A673 (cell line): ENCODE data around the gene TIMP4. TPM values are rescaled to one million over a fixed set of nuclear protein-coding genes. Genes with fewer than 3 reads are reported as not detected.

Experiments used
- BruUV-seq: library from RNA; stranded (reverse); fragments of 400-500 nt; replicated peaks from 2 replicates; lab custom pipeline; 2021; lab: Mats Ljungman, UMichigan
- CTCF ChIA-PET: fragments of 300-600 bp; sonication (Branson Sonifier 250); formaldehyde crosslinking; loops from one replicate; lab custom pipeline; 2022; ENCODE audit warnings: antibody characterized with exemption; lab: Charles Lee
- POLR2A ChIA-PET: fragments of 300-600 bp; sonication (Branson Sonifier 250); formaldehyde crosslinking; loops from one replicate; lab custom pipeline; 2022; ENCODE audit warnings: antibody characterized with exemption; ENCODE audit not compliant: low non-redundant PET; lab: Charles Lee
- DNase-seq: peaks from one replicate; pipeline ENCODE4 v3.0.0-alpha.2; 2015; ENCODE audit warnings: low spot score
- H3K27ac ChIP-seq: fragments of 200-600 bp; sonication (generic); 2 replicates; pipeline ENCODE4 v1.5.1; 2016; ENCODE audit warnings: mixed run types, low read depth, mild to moderate bottlenecking, mixed read lengths, antibody characterized with exemption, low read length; ENCODE audit not compliant: poor library complexity, severe bottlenecking
- H3K27me3 ChIP-seq: fragments of 200-600 bp; sonication (generic); replicated peaks from 2 replicates; pipeline ENCODE4 v1.6.1; 2017; ENCODE audit warnings: mixed run types, low read depth, mild to moderate bottlenecking, mixed read lengths, antibody characterized with exemption, low read length; ENCODE audit not compliant: insufficient read depth, poor library complexity
- H3K36me3 ChIP-seq: fragments of 200-600 bp; sonication (generic); 2 replicates; pipeline ENCODE4 v1.6.1; 2016; ENCODE audit warnings: mixed run types, mild to moderate bottlenecking, mixed read lengths, antibody characterized with exemption, low read length; ENCODE audit not compliant: insufficient read depth, poor library complexity, severe bottlenecking
- H3K4me1 ChIP-seq: fragments of 200-600 bp; sonication (generic); 2 replicates; pipeline ENCODE4 v1.6.1; 2017; ENCODE audit warnings: mixed run types, mild to moderate bottlenecking, mixed read lengths, antibody characterized with exemption, low read length; ENCODE audit not compliant: insufficient read depth, poor library complexity, severe bottlenecking
- H3K4me3 ChIP-seq: fragments of 200-600 bp; sonication (generic); 2 replicates; pipeline ENCODE4 v1.5.1; 2016; ENCODE audit warnings: low read depth, mixed run types, mild to moderate bottlenecking, mixed read lengths, low read length; ENCODE audit not compliant: poor library complexity, severe bottlenecking
- H3K9me3 ChIP-seq: fragments of 200-600 bp; sonication (generic); 2 replicates; pipeline ENCODE4 v1.6.1; 2016; ENCODE audit warnings: mixed run types, low read depth, mild to moderate bottlenecking, mixed read lengths, antibody characterized with exemption, low read length; ENCODE audit not compliant: poor library complexity, severe bottlenecking
- CTCF ChIP-seq: fragments of 300-800, 200-600 bp; sonication (generic); conservative IDR thresholded peaks from 2 replicates; pipeline ENCODE4 v1.5.1; 2017; ENCODE audit warnings: low read depth, mild to moderate bottlenecking, antibody characterized with exemption, low read length, moderate library complexity, mixed read lengths
- EZH2 ChIP-seq: fragments of 200-600 bp; sonication (generic); IDR thresholded peaks from 2 replicates; pipeline ENCODE4 v1.6.1; 2017; ENCODE audit warnings: borderline replicate concordance, low read depth, mild to moderate bottlenecking, mixed read lengths, antibody characterized with exemption, low read length; ENCODE audit not compliant: poor library complexity, severe bottlenecking
- intact Hi-C: fragments of 100-400 bp; cut with micrococcal nuclease; formaldehyde crosslinking; loops from one replicate; pipeline ENCODE4 v1.10.0; 2022; ENCODE audit not compliant: unreplicated experiment
- total RNA-seq: library from RNA; stranded (reverse); gene quantifications from 2 replicates; pipeline ENCODE4 v1.2.3, GENCODE V29; 2021

TIMP4 gene
- total RNA-seq, 1 experiment from 2014 or later: 13.3 TPM

- no peaks in the 10 kb centered on the region for H3K4me1 ChIP-seq
- H3K36me3 ChIP-seq: no peaks in the 10 kb centered on the region
- TF ChIP-seq CTCF: no peak
- no peak for TF ChIP-seq EZH2
- no TSS peak for BruUV-seq
- CTCF ChIA-PET: no interaction called here
- POLR2A ChIA-PET: no interaction called here
- DNase-seq: no peak
- H3K9me3 ChIP-seq: no peaks in the 10 kb centered on the region
- intact Hi-C loops: no loop called here
- H3K27ac ChIP-seq: no peak overlapping the region
- no peaks in the 10 kb centered on the region for H3K27me3 ChIP-seq
- no peak overlapping the region for H3K4me3 ChIP-seq
Observed at GRCh38 chr3:12150112-12150511, 8.6 kb downstream of the TIMP4 start.

GRCh38 chr3:12149029-12149428 lies 9.7 kb downstream of the TIMP4 start:
- Histone ChIP-seq H3K4me1 (peaks cover 3% of the 10 kb centered on the region), H3K9me3 (no peaks in the 10 kb centered on the region), H3K4me3 (no peak overlapping the region), H3K36me3 (no peaks in the 10 kb centered on the region), H3K27ac (no peak overlapping the region), H3K27me3 (no peaks in the 10 kb centered on the region)
- intact Hi-C loops: no loop called here
- ChIA-PET CTCF (no interaction called here), POLR2A (no interaction called here)
- BruUV-seq: no TSS peak
- DNase-seq: no peak
- TF ChIP-seq EZH2: no peak
- no peak for TF ChIP-seq CTCF

GRCh38 chr3:12148183-12148940 lies 10.3 kb downstream of the TIMP4 start:
- H3K36me3 ChIP-seq: no peaks in the 10 kb centered on the region
- no peak for DNase-seq
- no peaks in the 10 kb centered on the region for H3K9me3 ChIP-seq
- TF ChIP-seq EZH2: no peak
- no peak for TF ChIP-seq CTCF
- H3K27ac ChIP-seq: no peak overlapping the region
- ChIA-PET POLR2A (no interaction called here), CTCF (no interaction called here)
- H3K27me3 ChIP-seq: no peaks in the 10 kb centered on the region
- H3K4me3 ChIP-seq: no peak overlapping the region
- intact Hi-C loops: no loop called here
- no TSS peak for BruUV-seq
- peaks cover 5% of the 10 kb centered on the region for H3K4me1 ChIP-seq
